Muscle of leg (tissue), 11 donors: Measurements from ENCODE around the gene NCAPG2. TPM values are rescaled to one million over a fixed set of nuclear protein-coding genes. Genes with fewer than 3 reads are reported as not detected.

Source experiments
- DNase-seq: peaks from one replicate; pipeline ENCODE4 v3.0.0; 2013
- H3K27ac ChIP-seq: one replicate; pipeline ENCODE4 v1.5.1; 2013; ENCODE audit warnings: mild to moderate bottlenecking, low read length, control low read depth
- H3K27me3 ChIP-seq: one replicate; pipeline ENCODE4 v1.6.1; 2013; ENCODE audit warnings: low read length; ENCODE audit not compliant: control insufficient read depth, insufficient read depth
- H3K36me3 ChIP-seq: one replicate; pipeline ENCODE4 v1.6.1; 2013; ENCODE audit warnings: low read length; ENCODE audit not compliant: control insufficient read depth, insufficient read depth
- H3K4me1 ChIP-seq: one replicate; pipeline ENCODE4 v1.6.1; 2013; ENCODE audit warnings: low read length; ENCODE audit not compliant: control insufficient read depth, insufficient read depth
- H3K4me3 ChIP-seq: one replicate; pipeline ENCODE4 v1.5.1; 2013; ENCODE audit warnings: low read length, control low read depth
- H3K9me3 ChIP-seq: replicated peaks from 2 replicates; pipeline ENCODE4 v1.6.1; 2013; ENCODE audit warnings: low read depth, low read length; ENCODE audit not compliant: control insufficient read depth
- WGBS: methylation state at CpG from one replicate; pipeline ENCODE4 v1.1.5; 2013; ENCODE audit warnings: missing lambda C conversion rate; ENCODE audit not compliant: insufficient coverage; 5-methylcytosine and 5-hydroxymethylcytosine counted together
- polyA plus RNA-seq, 8 donors: library from polyadenylated mRNA; unstranded; fragments of 120-200 nt; gene quantifications; one replicate each; pipeline versions ENCODE4 v1.2.1 to v1.2.3, GENCODE V29; 2013; ENCODE audit warnings: inconsistent platforms in 1 of 8, low replicate concordance in 1 of 8; ENCODE audit not compliant: insufficient read length in 8 of 8, insufficient read depth in 1 of 8
- total RNA-seq: library from RNA; stranded (reverse); fragments of 120-200 nt; gene quantifications from one replicate; pipeline ENCODE4 v1.2.4, GENCODE V29; 2013

NCAPG2 gene
- total and polyA plus RNA-seq, 9 donors: 10.2 to 20.9 (median 15.3) TPM

GRCh38 chr7:158583143-158583542 is 121.5 kb downstream of the NCAPG2 start:
- peaks cover 14% of the 10 kb centered on the region for H3K9me3 ChIP-seq
- whole genome bisulfite sequencing: 89% methylated on average over 4 of the region's 5 CpGs
- DNase-seq: no peak
- H3K36me3 ChIP-seq: no peaks in the 10 kb centered on the region
- H3K27ac ChIP-seq: no peak overlapping the region
- no peak overlapping the region for H3K4me3 ChIP-seq
- H3K27me3 ChIP-seq: peaks cover 36% of the 10 kb centered on the region
- H3K4me1 ChIP-seq: peaks cover 11% of the 10 kb centered on the region

GRCh38 chr7:158582089-158582456 is 122.5 kb downstream of the NCAPG2 start:
- H3K36me3 ChIP-seq: no peaks in the 10 kb centered on the region
- 100% methylated on average over 4 of the region's 6 CpGs for WGBS
- H3K4me1 ChIP-seq: peaks cover 11% of the 10 kb centered on the region
- peaks cover 14% of the 10 kb centered on the region for H3K9me3 ChIP-seq
- peaks cover 34% of the 10 kb centered on the region for H3K27me3 ChIP-seq
- no peak overlapping the region for H3K27ac ChIP-seq
- H3K4me3 ChIP-seq: no peak overlapping the region
- no peak for DNase-seq

GRCh38 chr7:158581440-158582088 is 123.0 kb downstream of the NCAPG2 start:
- Histone ChIP-seq H3K9me3 (peaks cover 14% of the 10 kb centered on the region), H3K4me1 (peaks cover 8% of the 10 kb centered on the region), H3K36me3 (no peaks in the 10 kb centered on the region), H3K4me3 (no peak overlapping the region), H3K27me3 (peaks cover 33% of the 10 kb centered on the region), H3K27ac (no peak overlapping the region)
- no peak for DNase-seq
- WGBS: no CpG with 5 or more reads among the region's 7 CpGs

Other genes with a start within 250 kb of the NCAPG2 start
- gene PTPRN2, start 117.0 kb downstream of the NCAPG2 start, total RNA-seq: 1.4 TPM
- 1 to 10 TPM; 1.7 to 2.9 (median 2.4) TPM for gene PTPRN2, start 117.0 kb downstream of the NCAPG2 start, polyA plus RNA-seq
- 46.5 TPM for gene ESYT2, start 124.7 kb upstream of the NCAPG2 start, total RNA-seq
- 10 to 100 TPM; 27.4 to 42.0 (median 30.1) TPM for gene ESYT2, start 124.7 kb upstream of the NCAPG2 start, polyA plus RNA-seq
- 6.7 TPM for gene DYNC2I1, start 151.8 kb upstream of the NCAPG2 start, total RNA-seq
- gene DYNC2I1, start 151.8 kb upstream of the NCAPG2 start, polyA plus RNA-seq: 10 to 100 TPM; 12.8 to 18.9 (median 15.5) TPM